HG02610 (cell line): ENCODE measurements around the gene NEURL2.
A peak's percentile ranks its signal among the peaks of the same experiment; 100 is the strongest.
"Not testable (repeated sequence)": the region's sequence is repeated elsewhere in the genome, so short reads cannot be mapped to it uniquely, and the experiment has no call there.

Source experiments
- ATAC-seq: cut with Tn5 transposase; IDR thresholded peaks from one replicate; pipeline ENCODE4 v1.9.1; 2021; ENCODE audit warnings: mild to moderate bottlenecking, moderate library complexity; ENCODE audit not compliant: unreplicated experiment

Gene NEURL2

GRCh38 chr20:45901332-45901731 is 10.3 kb upstream of the NEURL2 start:
- not testable (repeated sequence) for ATAC-seq

DNA sequence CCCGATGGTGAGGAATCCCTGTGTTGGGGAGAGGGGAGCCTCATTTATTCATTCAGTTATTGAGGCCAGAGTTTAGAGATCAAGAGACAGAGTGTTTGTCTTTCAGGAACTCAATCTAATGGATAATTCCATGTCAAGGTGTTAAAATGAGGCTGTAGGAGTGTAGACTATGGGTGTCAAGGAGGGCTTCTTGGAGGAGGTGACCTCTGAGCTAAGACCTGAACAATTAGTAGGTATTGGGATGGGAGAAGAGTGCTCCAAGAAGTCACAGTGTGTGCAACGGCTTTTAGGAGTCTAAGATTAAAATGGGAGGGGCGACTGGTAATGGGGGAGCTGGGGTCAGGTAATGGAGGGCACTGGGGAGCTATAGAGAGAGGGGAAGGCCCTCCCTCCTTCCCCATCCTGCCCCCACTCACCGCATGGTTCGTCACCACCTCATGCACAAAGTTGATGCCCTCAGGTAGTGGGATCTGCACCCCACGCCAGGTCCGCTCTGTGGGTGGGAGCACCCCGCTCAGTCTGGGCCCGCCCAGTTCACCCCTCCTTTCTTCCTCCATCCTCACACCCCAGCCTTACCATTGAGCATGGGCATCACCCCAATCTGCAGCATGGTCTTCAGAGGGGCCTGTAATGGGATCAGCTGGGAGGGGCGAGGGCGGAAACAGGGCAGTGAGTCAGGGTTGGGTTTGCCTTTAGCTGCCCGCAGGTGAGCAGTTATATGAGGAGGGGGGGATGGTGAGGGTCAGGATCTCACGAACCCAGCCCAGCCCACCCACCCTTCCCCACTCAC is 8.2 kb upstream of the NEURL2 start:
- no peak for ATAC-seq

- ATAC-seq = no peak
Measured at GRCh38 chr20:45898285-45898684, 7.3 kb upstream of the NEURL2 start.

DNA sequence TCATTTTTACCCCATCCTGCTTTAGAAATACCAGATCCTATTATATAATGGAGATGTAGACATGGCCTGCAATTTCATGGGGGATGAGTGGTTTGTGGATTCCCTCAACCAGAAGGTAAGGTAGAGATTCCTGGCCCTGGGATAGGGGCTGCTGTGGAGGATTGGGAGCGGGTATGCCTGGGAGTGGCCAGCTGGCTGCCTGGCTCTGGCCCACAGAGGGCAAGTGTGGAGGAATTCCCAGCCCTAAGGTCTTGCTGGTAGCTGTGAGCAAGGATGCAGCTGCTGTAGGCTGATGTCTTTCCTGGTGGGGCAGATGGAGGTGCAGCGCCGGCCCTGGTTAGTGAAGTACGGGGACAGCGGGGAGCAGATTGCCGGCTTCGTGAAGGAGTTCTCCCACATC is 6.7 kb upstream of the NEURL2 start:
- ATAC-seq = no peak

GRCh38 chr20:45897289-45897688 is 6.3 kb upstream of the NEURL2 start:
- ATAC-seq = no peak

GRCh38 chr20:45896641-45897161 is 5.7 kb upstream of the NEURL2 start:
- no peak for ATAC-seq

DNA sequence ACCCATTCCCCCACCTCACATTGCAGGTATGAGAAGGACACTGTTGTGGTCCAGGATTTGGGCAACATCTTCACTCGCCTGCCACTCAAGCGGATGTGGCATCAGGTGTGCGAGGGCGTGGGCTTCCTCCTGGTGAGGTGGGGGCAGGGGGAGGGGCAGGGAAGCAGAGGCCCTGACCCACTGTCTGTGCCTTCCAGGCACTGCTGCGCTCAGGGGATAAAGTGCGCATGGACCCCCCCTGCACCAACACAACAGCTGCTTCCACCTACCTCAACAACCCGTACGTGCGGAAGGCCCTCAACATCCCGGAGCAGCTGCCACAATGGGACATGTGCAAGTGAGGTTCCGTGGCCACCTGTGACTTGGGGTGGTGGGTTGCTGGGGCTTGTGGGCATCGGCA is 3.8 kb upstream of the NEURL2 start:
- ATAC-seq = no peak

GRCh38 chr20:45893831-45894230 is 2.8 kb upstream of the NEURL2 start:
- no peak for ATAC-seq

DNA sequence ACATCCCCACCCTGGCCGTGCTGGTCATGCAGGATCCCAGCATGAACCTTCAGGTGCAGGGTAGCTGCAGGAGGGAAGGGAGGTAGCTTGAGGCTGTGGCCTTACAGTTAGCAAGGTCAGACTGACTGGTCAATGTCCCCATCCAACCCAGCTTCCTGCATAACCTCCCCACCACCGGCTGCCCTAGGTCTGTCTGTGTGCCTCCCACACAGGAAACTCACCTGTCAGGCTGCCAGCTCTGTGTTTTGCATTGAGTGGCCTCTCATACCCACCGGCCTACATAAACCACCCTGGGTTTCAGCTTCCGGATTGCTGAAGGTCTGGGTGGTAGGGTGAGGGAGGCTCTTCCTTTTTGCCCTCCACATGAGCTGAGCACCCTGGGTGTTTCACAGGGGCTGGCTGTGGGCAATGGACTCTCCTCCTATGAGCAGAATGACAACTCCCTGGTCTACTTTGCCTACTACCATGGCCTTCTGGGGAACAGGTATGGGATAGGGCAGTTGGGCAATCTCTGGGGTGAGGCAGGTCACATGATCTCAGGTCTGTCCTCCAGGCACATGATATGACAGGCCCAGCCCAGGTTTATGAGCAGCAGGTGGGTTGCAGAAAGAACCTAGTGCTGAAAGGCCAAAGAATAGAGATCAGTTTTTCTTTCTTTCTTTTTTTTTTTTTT is 2.0 kb upstream of the NEURL2 start:
- no peak for ATAC-seq

- ATAC-seq = no peak
Measured at GRCh38 chr20:45892049-45892825, 1.2 kb upstream of the NEURL2 start.

DNA sequence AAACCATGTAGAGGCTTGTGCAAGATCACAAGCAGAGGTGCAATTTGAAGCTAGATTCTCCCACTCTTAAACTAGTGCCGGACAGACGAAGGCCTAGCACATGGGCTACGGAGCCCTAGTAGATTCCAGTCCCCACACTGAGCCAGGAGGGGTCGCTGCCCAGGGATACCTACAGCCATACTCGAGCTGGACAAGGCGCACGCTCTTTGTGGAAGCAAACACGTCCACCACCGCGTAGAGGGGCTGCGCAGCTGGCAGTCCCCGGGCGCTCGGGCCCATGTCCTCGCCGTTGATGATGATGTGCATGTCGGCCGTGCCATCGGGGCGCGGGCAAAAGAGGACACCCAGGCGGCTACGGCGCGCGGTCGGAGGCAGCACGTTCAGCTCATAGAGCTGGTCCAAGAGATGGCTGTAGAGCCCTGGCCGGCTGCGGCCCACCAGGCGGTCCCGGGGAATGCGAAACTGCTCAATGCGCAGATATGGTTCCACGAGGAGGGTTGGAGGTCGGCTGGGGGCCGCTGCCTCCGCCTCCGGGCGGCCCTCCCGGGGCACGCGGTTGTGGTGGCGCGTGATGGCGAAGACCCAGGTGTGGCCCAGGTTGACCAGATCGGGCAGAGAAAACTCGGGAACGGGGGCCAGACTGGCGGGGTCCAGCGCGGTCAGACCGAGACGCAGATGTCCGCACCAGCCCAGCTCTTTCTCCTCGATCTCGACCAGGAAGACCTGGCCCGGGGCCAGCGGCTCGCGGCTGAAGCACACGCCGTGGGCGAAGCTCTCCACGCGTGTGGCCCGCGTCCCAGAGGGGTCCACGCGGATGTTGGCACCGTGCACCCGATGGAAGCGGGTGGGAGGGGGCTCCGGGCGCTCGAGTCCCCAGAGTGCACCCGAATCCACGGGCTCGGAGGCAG is 677 bp downstream of the NEURL2 start:
- ATAC-seq = no peak

- no peak for ATAC-seq
Measured at GRCh38 chr20:45888681-45889080, 2.3 kb downstream of the NEURL2 start.

GRCh38 chr20:45887346-45887715 is 3.7 kb downstream of the NEURL2 start, which contains the start of gene SPATA25:
Gene SPATA25 (minus strand): TSS chr20:45887622. CDS start chr20:45887590, 32 bp downstream.
- ATAC-seq = no peak

DNA sequence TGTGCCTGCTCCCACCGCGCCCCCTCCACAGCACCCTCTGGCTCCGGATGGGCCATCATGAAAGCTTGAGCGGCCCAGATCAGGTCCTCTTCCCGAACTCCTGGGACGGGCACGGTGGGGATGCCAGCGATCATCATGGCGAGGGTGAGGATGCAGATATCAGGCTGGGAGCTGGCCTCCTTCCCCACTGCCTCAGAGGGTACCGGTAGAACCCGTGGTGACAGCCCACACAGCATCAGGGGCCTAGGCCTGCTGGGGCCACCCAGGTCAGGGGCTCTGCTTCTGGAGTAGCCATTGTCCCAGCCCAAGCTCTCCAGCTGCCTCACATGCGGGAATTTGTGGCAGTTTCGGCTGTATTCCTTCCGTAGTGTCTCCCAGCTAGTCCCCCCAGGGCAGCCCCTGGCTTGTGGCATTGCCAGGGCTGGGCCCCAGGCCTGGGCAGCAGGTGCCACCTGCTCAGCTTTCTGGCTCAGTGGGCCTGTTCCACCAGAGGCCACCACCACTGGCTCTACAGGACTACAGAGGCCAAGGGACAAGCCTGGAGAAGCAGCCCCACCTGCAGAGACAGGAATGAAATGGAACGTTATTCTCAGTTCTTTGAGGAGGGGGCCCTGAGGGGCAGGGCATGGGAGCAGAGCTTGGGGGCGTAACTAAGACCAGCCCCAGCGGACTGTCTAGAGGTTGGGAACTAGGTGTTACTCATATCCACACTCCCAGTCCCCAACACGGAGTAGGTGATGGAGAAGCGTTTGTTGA is 4.2 kb downstream of the NEURL2 start:
- no peak for ATAC-seq

GRCh38 chr20:45883100-45883469 is 7.9 kb downstream of the NEURL2 start:
- no peak for ATAC-seq

GRCh38 chr20:45882469-45883099 is 8.4 kb downstream of the NEURL2 start:
- ATAC-seq = no peak

- peak; percentile 98 for ATAC-seq
Measured at GRCh38 chr20:45880988-45881788, 9.8 kb downstream of the NEURL2 start, which contains the start of gene ZSWIM1. Gene ZSWIM1 (plus strand): TSS chr20:45881227. CDS start chr20:45882593, 1,366 bp downstream.

DNA sequence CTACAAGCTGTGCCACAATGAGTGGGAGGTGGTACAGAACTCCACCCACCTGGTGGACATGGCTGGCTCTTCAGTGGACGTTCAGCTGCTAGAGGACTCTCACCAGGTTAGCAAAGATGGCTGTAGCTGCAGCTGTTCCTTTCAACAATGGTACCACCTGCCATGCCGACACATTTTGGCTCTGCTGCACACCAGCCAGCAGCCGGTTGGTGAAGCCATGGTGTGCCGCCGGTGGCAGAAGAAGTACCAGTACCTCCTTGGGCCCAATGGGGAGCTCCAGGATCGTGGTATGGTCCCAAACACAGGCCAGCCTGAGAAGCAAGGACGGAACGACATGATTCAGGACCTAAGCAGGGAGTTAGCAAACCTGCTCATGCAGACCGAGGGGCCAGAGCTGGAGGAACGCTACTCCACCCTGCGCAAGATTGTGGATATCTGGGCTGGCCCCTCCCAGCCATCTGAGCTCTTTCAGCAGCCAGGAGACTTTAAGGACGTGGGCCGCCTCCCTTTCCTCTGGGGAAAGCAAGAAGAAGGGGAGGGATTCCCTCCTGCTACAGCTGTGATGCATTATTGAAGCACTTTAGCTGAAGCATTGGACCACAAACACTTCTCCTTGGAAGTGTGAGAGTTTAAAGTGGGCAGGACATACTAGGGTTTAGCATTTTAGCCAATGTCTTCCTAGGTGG is 12.8 kb downstream of the NEURL2 start:
- no peak for ATAC-seq
